PFSK-1 (cell line): ENCODE results near the gene BFAR.
"Not testable (repeated sequence)": the region's sequence is repeated elsewhere in the genome, so short reads cannot be mapped to it uniquely, and the experiment has no call there.

Experiments used
- POLR2AphosphoS5 ChIP-seq: IDR thresholded peaks from 2 replicates; pipeline ENCODE4 v1.6.1; 2012; ENCODE audit warnings: low read depth, mild to moderate bottlenecking, control low read depth, low read length, moderate library complexity
- REST ChIP-seq, 2 experiments: IDR thresholded peaks; 2 replicates each; pipeline versions ENCODE4 v1.6.1 to v1.8.0; 2011 to 2012; ENCODE audit warnings: low read depth in 2 of 2, low read length in 2 of 2, control low read depth in 1 of 2, inconsistent platforms in 1 of 2, mild to moderate bottlenecking in 1 of 2, moderate library complexity in 1 of 2; ENCODE audit not compliant: insufficient read depth in 1 of 2
- SIN3A ChIP-seq: IDR thresholded peaks from 2 replicates; pipeline ENCODE4 v1.6.1; 2012; ENCODE audit warnings: mild to moderate bottlenecking, low read length, moderate library complexity, borderline replicate concordance; ENCODE audit not compliant: insufficient read depth
- TAF1 ChIP-seq: IDR thresholded peaks from 2 replicates; pipeline ENCODE4 v1.6.1; 2012; ENCODE audit warnings: low read length, control low read depth, borderline replicate concordance; ENCODE audit not compliant: insufficient read depth

- not testable (repeated sequence) for TF ChIP-seq POLR2AphosphoS5; SIN3A; REST (IDR thresholded peaks at IDR 0.05; ENCODE audit: insufficient read depth in 1 of 2, low read depth in 2 of 2, low read length in 2 of 2); TAF1
These were observed 61.4 kb downstream of the BFAR start, which contains the start of gene PLA2G10 for GRCh38 chr16:14694129-14694528.
